B cell (primary cell): ENCODE results near the gene DAB2IP.

Experiments
- CTCF ChIP-seq: fragments of 200-600 bp; IDR thresholded peaks from one replicate; pipeline ENCODE4 v1.8.0; 2022; ENCODE audit warnings: antibody characterized with exemption, mild to moderate bottlenecking
- EZH2 ChIP-seq: IDR thresholded peaks from 2 replicates; pipeline ENCODE4 v1.6.1; 2012; ENCODE audit warnings: borderline replicate concordance, low read depth, mild to moderate bottlenecking, moderate library complexity, low read length; ENCODE audit not compliant: insufficient read depth, poor library complexity, severe bottlenecking

- TF ChIP-seq EZH2 = no peak
- no peak for TF ChIP-seq CTCF
Measured at GRCh38 chr9:121633736-121634135, 17.7 kb upstream of the DAB2IP start.
